Tibial artery (tissue), 4 donors: ENCODE measurements around the gene UMODL1.

Source experiments
- DNase-seq, 2 donors: peaks; one replicate each; pipeline ENCODE4 v3.0.0-alpha.2; 2019
- H3K27ac ChIP-seq, 2 donors: fragments of 200-600 bp; sonication (generic) in 1 of 2; 1 replicate in 1 of 2; 2 replicates in 1 of 2; pipeline ENCODE4 v1.5.1; 2018 to 2019; ENCODE audit warnings: mild to moderate bottlenecking in 1 of 2
- H3K27me3 ChIP-seq, 2 donors: fragments of 200-600 bp; sonication (generic) in 1 of 2; one replicate each; pipeline versions ENCODE4 v1.5.1 to v1.6.0; 2016 to 2019
- H3K36me3 ChIP-seq, 3 donors: fragments of 200-600 bp; sonication (generic) in 2 of 3; one replicate each; pipeline ENCODE4 v1.5.1; 2016 to 2019; ENCODE audit warnings: mild to moderate bottlenecking in 2 of 3
- H3K4me1 ChIP-seq, 4 donors: fragments of 200-600 bp; sonication (generic) in 2 of 4; 1 replicate in 3 of 4; 2 replicates in 1 of 4; pipeline ENCODE4 v1.5.1; 2016 to 2019
- H3K4me3 ChIP-seq, 2 donors: fragments of 200-600 bp; sonication (generic) in 1 of 2; 1 replicate in 1 of 2; 2 replicates in 1 of 2; pipeline ENCODE4 v1.5.1; 2018 to 2019; ENCODE audit warnings: mild to moderate bottlenecking in 2 of 2
- H3K9me3 ChIP-seq, 3 donors: fragments of 200-600 bp; sonication (generic) in 1 of 3; one replicate each; pipeline ENCODE4 v1.5.1; 2016 to 2019
- intact Hi-C: fragments of 100-400 bp; cut with DNase I; formaldehyde crosslinking; loops from one replicate; pipeline ENCODE4 v1.15.0; 2023; ENCODE audit warnings: low total_unique reads
- TF ChIP-seq, protein P1 (sequence below), 2 experiments: fragments of 200-600 bp in 1 of 2; fragments of 450-650 bp in 1 of 2; IDR thresholded peaks; one replicate each; pipeline ENCODE4 v1.5.1; 2017 to 2019; ENCODE audit warnings: antibody characterized with exemption in 2 of 2, mild to moderate bottlenecking in 1 of 2, moderate library complexity in 1 of 2

The UMODL1 gene

GRCh38 chr21:42058631-42059111 lies 12.4 kb upstream of the UMODL1 start:
- intact Hi-C loops = no loop called here
- Histone ChIP-seq H3K4me1 (peaks cover 0 to 40% (median 29%) of the 10 kb centered on the region in 4 donors), H3K9me3 (no peaks in the 10 kb centered on the region), H3K4me3 (no peak overlapping the region), H3K27me3 (no peaks in the 10 kb centered on the region), H3K36me3 (no peaks in the 10 kb centered on the region), H3K27ac (peak overlapping the region; percentile 54 to 58)
- TF ChIP-seq, protein P1, sequence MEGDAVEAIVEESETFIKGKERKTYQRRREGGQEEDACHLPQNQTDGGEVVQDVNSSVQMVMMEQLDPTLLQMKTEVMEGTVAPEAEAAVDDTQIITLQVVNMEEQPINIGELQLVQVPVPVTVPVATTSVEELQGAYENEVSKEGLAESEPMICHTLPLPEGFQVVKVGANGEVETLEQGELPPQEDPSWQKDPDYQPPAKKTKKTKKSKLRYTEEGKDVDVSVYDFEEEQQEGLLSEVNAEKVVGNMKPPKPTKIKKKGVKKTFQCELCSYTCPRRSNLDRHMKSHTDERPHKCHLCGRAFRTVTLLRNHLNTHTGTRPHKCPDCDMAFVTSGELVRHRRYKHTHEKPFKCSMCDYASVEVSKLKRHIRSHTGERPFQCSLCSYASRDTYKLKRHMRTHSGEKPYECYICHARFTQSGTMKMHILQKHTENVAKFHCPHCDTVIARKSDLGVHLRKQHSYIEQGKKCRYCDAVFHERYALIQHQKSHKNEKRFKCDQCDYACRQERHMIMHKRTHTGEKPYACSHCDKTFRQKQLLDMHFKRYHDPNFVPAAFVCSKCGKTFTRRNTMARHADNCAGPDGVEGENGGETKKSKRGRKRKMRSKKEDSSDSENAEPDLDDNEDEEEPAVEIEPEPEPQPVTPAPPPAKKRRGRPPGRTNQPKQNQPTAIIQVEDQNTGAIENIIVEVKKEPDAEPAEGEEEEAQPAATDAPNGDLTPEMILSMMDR (IDR thresholded peaks at IDR 0.05) = no peak
- no peak for DNase-seq

- Histone ChIP-seq H3K27ac (peak overlapping the region; percentile 54 to 58), H3K27me3 (no peaks in the 10 kb centered on the region), H3K4me3 (no peak overlapping the region), H3K9me3 (no peaks in the 10 kb centered on the region), H3K4me1 (peaks cover 0 to 40% (median 29%) of the 10 kb centered on the region in 4 donors), H3K36me3 (no peaks in the 10 kb centered on the region)
- intact Hi-C loops = no loop called here
- TF ChIP-seq, protein P1 (IDR thresholded peaks at IDR 0.05) = no peak
- DNase-seq = no peak
These were observed 12.0 kb upstream of the UMODL1 start for GRCh38 chr21:42059141-42059540.

DNA sequence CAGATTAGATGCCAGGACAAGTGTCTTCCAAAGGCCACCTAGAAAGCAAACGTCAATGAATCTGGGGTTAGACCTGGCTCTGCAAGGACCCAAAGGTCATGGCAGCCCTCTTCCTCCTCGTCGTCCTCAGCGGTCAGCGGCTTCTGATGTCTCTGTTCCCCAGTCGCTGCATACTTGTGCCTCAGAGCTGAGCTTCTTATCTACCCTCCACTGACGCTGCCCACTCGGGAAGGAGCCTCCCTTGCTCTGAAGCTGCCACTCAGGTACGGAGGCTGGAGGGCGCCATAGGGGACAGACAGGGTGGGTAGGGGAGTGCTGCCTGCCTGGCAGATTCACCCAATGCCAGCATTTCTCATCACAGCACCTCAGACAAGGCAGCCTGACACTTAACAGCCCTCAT lies 11.4 kb upstream of the UMODL1 start:
- intact Hi-C loops = no loop called here
- H3K27ac ChIP-seq = peak overlapping the region in 1 of 2 donors; percentile 58
- no peaks in the 10 kb centered on the region for H3K27me3 ChIP-seq
- no peaks in the 10 kb centered on the region for H3K36me3 ChIP-seq
- H3K4me1 ChIP-seq = peaks cover 0 to 40% (median 29%) of the 10 kb centered on the region in 4 donors
- no peak overlapping the region for H3K4me3 ChIP-seq
- no peak for DNase-seq
- TF ChIP-seq, protein P1 (IDR thresholded peaks at IDR 0.05) = no peak
- no peaks in the 10 kb centered on the region for H3K9me3 ChIP-seq

- TF ChIP-seq, protein P1 (IDR thresholded peaks at IDR 0.05) = no peak
- peaks cover 0 to 40% (median 29%) of the 10 kb centered on the region in 4 donors for H3K4me1 ChIP-seq
- no peaks in the 10 kb centered on the region for H3K36me3 ChIP-seq
- H3K27ac ChIP-seq = no peak overlapping the region
- no peak for DNase-seq
- no peaks in the 10 kb centered on the region for H3K27me3 ChIP-seq
- no peaks in the 10 kb centered on the region for H3K9me3 ChIP-seq
- H3K4me3 ChIP-seq = no peak overlapping the region
- intact Hi-C loops = no loop called here
These were observed 11.0 kb upstream of the UMODL1 start for GRCh38 chr21:42060166-42060565.

- TF ChIP-seq, protein P1 (IDR thresholded peaks at IDR 0.05) = no peak
- intact Hi-C loops = no loop called here
- Histone ChIP-seq H3K9me3 (no peaks in the 10 kb centered on the region), H3K27me3 (no peaks in the 10 kb centered on the region), H3K4me3 (no peak overlapping the region), H3K27ac (no peak overlapping the region), H3K36me3 (no peaks in the 10 kb centered on the region), H3K4me1 (peaks cover 0 to 35% (median 27%) of the 10 kb centered on the region in 4 donors)
- peak in 1 of 2 donors; percentile 41 for DNase-seq
These were observed 9.7 kb upstream of the UMODL1 start for GRCh38 chr21:42061195-42061985.
